ENCODE data around the gene LRIG1.
A peak's percentile ranks its signal among the peaks of the same experiment; 100 is the strongest.

Gene LRIG1

DNA sequence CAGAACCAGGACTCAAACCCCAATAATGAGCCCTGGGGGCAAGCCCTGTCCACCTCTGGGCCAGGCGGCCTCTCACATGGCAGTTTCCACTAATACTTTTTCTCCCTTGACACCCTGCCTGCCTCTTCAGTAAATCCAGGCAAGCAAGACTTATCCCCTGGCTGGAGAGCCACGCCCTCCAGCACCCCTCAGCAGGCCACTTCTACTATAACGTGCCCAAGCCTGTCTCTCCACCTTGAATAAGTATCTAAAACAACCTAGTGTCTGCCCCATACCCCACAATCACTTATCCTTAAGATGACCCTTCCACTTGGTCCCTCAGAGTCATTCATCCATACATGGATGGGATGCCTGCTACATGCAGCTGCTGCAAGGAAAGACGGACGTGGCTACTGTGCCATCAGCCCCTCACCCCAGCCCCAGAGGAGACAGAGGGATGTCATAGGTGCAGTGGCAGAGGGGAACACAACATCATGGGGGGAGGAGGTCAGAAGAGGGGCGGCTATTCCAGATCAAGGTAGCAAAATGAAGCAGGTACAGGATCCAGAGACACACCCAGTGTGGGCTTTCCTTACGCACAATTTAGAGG, 63.4 kb downstream of the LRIG1 start:
- DNase-seq (ENCODE audit: low spot score in 2 of 2) (no peak), ATAC-seq (replicated peaks; ENCODE audit: extremely low read depth, poor library complexity, severe bottlenecking) (no peak)
- H3K4me1 Mint-ChIP-seq: peaks cover 59% of the 10 kb centered on the region
- H3K4me3 Mint-ChIP-seq: no peak overlapping the region
- no peaks in the 10 kb centered on the region for H3K9me3 Mint-ChIP-seq
- H3K27me3 Mint-ChIP-seq: no peaks in the 10 kb centered on the region
- peaks cover 10% of the 10 kb centered on the region for H3K36me3 Mint-ChIP-seq (ENCODE audit: insufficient read depth)
- no peak overlapping the region for H3K27ac Mint-ChIP-seq (ENCODE audit: low read depth)

DNA sequence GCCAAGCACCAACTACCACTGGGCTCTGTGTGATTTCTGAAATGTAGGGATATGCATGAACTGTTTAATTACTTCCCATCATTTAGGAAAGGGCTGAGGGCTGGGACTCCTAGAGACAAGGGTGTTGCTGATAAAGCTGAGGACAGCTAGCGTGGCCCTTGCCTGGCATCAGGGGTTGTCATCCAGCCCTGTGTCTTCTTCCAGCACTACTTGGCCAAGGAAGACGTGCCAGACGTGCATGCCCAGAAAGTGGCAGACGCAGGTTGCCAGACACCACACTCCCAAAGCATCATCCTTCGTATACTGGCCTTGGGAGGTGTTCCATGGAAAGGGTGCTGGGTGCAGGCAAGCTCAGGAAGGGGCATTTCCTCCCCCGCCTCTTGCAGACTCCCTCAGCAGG, 64.8 kb downstream of the LRIG1 start:
- no peak for DNase-seq (ENCODE audit: low spot score in 2 of 2)
- Mint-ChIP-seq H3K36me3 (ENCODE audit: insufficient read depth) (peaks cover 12% of the 10 kb centered on the region), H3K27ac (ENCODE audit: low read depth) (no peak overlapping the region), H3K9me3 (no peaks in the 10 kb centered on the region), H3K4me3 (no peak overlapping the region), H3K4me1 (peaks cover 58% of the 10 kb centered on the region), H3K27me3 (no peaks in the 10 kb centered on the region)
- no peak for ATAC-seq (replicated peaks; ENCODE audit: extremely low read depth, poor library complexity, severe bottlenecking)

DNA sequence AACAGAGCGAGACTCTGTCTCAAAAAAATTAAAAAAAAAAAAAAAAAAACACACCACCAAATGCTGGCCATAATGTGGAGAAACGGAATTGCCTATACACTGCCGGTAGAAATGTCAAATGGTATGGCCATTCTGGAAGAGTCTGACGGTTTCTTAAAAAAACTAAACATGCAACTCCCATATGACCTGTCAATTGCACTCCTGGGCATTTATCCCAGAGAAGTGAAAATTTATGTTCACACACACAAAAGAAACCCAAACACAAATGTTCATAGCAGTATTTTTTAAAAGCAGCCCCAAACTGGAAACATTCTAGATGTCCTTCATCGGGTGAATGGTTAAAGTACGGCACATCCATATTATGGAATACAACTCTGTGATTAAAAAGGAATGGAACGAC, 66.1 kb downstream of the LRIG1 start:
- ATAC-seq (replicated peaks; ENCODE audit: extremely low read depth, poor library complexity, severe bottlenecking): no peak
- H3K27ac Mint-ChIP-seq (ENCODE audit: low read depth): no peak overlapping the region
- H3K9me3 Mint-ChIP-seq: no peaks in the 10 kb centered on the region
- peaks cover 56% of the 10 kb centered on the region for H3K4me1 Mint-ChIP-seq
- DNase-seq (ENCODE audit: low spot score in 2 of 2): no peak
- no peak overlapping the region for H3K4me3 Mint-ChIP-seq
- H3K27me3 Mint-ChIP-seq: no peaks in the 10 kb centered on the region
- peaks cover 13% of the 10 kb centered on the region for H3K36me3 Mint-ChIP-seq (ENCODE audit: insufficient read depth)

DNA sequence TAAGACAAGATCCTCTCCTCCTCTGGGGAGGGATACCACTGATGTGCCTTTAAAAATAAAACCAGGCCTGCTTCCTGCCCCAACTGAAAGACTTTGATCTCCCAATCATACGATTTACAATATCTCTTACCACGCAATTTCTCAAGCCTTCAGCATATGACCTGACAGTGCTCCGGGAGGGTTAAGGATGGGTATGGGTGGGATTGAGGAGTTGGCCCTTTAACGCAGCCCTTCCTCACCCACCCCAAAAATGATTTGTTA, 67.4 kb downstream of the LRIG1 start:
- H3K27me3 Mint-ChIP-seq: no peaks in the 10 kb centered on the region
- ATAC-seq (replicated peaks; ENCODE audit: extremely low read depth, poor library complexity, severe bottlenecking) (no peak), DNase-seq (ENCODE audit: low spot score in 2 of 2) (no peak)
- no peaks in the 10 kb centered on the region for H3K9me3 Mint-ChIP-seq
- H3K4me1 Mint-ChIP-seq: peaks cover 50% of the 10 kb centered on the region
- no peak overlapping the region for H3K27ac Mint-ChIP-seq (ENCODE audit: low read depth)
- no peak overlapping the region for H3K4me3 Mint-ChIP-seq
- H3K36me3 Mint-ChIP-seq (ENCODE audit: insufficient read depth): peaks cover 12% of the 10 kb centered on the region

DNA sequence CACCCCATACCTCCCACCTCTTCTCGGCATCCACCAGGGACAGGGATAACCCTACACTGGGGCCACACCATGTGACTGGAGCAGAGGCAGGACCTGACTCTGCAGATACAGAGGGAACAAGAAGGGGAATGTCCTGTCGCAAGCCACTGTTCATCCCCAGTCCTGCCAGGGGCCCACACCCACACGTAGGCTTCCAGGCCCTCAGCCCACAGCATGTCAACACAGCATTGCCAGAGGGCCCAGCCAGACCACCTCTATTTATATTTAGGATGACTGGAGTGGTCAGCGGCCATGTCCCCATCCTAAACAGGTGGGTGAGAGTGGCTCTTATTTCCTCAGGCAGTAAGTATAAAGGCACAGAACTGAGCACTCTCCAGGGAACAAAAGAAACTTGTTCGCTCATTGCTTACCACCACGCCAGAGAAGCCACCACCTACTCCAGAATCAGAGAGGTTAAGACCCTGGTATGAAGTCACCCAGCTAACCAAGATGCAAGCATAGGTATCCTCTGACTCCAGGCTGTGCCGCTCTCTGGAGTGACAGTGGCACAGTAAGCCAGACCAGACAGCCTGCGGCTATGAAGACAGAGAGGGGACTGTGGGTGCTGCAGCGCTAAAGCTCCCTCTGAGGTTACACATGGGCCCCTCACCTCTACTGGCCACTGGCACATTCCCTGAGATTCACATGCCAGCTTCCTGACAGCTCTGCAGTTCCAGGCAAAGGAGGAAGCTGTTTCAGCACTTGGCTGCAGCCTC, 67.9 kb downstream of the LRIG1 start:
- no peak for ATAC-seq (replicated peaks; ENCODE audit: extremely low read depth, poor library complexity, severe bottlenecking)
- no peak for DNase-seq (ENCODE audit: low spot score in 2 of 2)
- Mint-ChIP-seq H3K4me3 (no peak overlapping the region), H3K4me1 (peaks cover 55% of the 10 kb centered on the region), H3K27ac (ENCODE audit: low read depth) (no peak overlapping the region), H3K9me3 (no peaks in the 10 kb centered on the region), H3K36me3 (ENCODE audit: insufficient read depth) (peaks cover 12% of the 10 kb centered on the region), H3K27me3 (no peaks in the 10 kb centered on the region)

DNA sequence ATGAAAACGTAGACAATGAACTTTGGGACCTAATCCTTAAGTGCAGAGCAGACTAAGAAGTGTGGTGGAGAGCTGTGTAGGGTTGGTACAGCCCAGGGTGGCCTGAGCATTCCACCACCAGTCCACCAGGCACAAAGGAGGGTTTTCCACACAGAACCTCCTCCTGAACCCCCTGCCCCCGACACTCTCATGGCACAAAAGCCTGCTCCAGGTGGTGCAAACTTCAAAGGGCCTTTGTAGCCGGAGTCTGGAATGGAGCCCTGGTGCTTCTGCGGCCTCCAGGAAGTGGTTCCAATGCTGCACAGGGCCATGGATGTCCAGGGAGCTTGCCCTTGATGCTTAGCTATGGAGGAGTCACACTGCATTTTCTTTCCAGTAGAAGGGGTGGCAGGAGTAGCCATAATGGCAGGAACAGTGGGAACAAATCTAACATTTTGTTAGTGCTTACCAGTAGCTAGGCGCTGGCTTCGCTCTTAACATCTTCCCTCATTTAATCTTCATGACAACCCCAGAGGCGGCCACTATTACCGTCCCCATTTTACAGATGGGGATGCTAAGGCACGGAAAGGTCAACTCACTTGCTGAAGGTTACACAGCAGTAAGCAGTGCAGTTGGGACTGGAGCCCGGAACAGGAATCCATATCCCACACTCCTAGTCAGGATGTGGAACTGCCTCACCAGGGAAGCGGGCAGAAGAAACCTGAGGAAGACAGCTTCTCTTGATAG, 68.6 kb downstream of the LRIG1 start:
- Mint-ChIP-seq H3K4me1 (peaks cover 53% of the 10 kb centered on the region), H3K9me3 (no peaks in the 10 kb centered on the region), H3K4me3 (no peak overlapping the region), H3K27me3 (no peaks in the 10 kb centered on the region), H3K27ac (ENCODE audit: low read depth) (no peak overlapping the region), H3K36me3 (ENCODE audit: insufficient read depth) (peaks cover 12% of the 10 kb centered on the region)
- DNase-seq (ENCODE audit: low spot score in 2 of 2): no peak
- ATAC-seq (replicated peaks; ENCODE audit: extremely low read depth, poor library complexity, severe bottlenecking): no peak

DNA sequence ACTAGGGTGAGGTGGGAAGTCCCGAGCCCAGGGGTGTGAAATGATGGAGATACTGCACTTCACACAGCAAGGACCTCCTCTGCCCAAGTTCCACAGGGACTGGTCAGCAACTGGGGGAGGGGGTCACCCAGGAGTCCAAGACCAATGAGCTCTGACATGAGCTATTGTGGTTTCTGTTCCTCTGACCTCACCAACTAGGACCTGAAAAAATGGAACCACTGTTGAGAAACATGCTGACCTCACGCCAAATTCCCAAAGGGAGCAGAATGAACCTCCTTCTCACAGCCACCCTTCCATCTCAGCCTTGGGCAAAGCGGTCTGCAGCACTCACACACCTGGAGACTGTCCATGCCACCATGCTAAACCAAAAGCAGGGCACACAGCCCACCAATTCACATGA, 69.3 kb downstream of the LRIG1 start:
- Mint-ChIP-seq H3K4me3 (no peak overlapping the region), H3K27me3 (no peaks in the 10 kb centered on the region), H3K4me1 (peaks cover 53% of the 10 kb centered on the region), H3K27ac (ENCODE audit: low read depth) (no peak overlapping the region), H3K9me3 (no peaks in the 10 kb centered on the region), H3K36me3 (ENCODE audit: insufficient read depth) (peaks cover 12% of the 10 kb centered on the region)
- ATAC-seq (replicated peaks; ENCODE audit: extremely low read depth, poor library complexity, severe bottlenecking) (no peak), DNase-seq (ENCODE audit: low spot score in 2 of 2) (no peak)

DNA sequence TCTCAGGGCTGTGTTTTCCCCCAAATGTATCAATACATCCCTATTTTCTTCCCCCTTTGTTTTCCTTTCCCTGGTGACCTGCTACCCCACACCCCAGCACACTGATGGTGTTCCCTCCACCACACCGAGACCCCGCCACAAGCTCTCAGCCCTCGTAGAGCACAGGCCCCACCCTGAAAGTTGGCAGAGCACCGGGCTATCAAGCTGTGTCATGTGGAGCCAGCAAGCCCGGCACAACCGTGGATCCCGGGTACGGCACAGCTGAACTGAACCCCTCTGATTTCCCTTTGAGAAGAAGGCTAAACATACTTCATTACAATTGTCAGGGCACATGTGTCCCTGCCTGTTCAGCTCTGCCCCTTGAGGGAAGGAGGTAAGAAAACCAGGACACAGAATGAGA, 69.9 kb downstream of the LRIG1 start:
- no peaks in the 10 kb centered on the region for H3K9me3 Mint-ChIP-seq
- no peak for ATAC-seq (replicated peaks; ENCODE audit: extremely low read depth, poor library complexity, severe bottlenecking)
- no peak for DNase-seq (ENCODE audit: low spot score in 2 of 2)
- H3K4me1 Mint-ChIP-seq: peaks cover 53% of the 10 kb centered on the region
- H3K36me3 Mint-ChIP-seq (ENCODE audit: insufficient read depth): peaks cover 12% of the 10 kb centered on the region
- H3K4me3 Mint-ChIP-seq: no peak overlapping the region
- H3K27me3 Mint-ChIP-seq: no peaks in the 10 kb centered on the region
- peak overlapping the region; percentile 64 for H3K27ac Mint-ChIP-seq (ENCODE audit: low read depth)

DNA sequence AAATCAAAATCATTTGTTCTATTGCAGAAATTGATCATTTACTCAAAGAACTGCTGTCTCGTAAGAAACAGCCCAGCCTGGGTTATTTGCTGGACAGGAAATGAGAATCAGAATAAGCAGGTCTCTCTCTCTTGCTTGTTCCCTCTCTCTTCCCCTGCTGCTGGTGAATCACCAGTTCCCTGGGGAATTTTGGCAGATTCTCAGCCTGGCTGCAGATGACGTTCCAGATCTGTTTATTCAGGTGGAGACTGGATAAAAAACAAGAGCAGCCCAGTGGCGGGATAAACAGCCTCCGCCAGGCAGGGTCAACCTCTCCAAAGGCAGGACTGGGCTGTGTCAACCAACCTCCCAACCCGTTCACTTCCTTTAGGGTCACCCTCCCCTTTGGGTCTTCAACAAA, 72.1 kb downstream of the LRIG1 start:
- no peak for ATAC-seq (replicated peaks; ENCODE audit: extremely low read depth, poor library complexity, severe bottlenecking)
- H3K4me1 Mint-ChIP-seq: peaks cover 67% of the 10 kb centered on the region
- no peak overlapping the region for H3K4me3 Mint-ChIP-seq

DNA sequence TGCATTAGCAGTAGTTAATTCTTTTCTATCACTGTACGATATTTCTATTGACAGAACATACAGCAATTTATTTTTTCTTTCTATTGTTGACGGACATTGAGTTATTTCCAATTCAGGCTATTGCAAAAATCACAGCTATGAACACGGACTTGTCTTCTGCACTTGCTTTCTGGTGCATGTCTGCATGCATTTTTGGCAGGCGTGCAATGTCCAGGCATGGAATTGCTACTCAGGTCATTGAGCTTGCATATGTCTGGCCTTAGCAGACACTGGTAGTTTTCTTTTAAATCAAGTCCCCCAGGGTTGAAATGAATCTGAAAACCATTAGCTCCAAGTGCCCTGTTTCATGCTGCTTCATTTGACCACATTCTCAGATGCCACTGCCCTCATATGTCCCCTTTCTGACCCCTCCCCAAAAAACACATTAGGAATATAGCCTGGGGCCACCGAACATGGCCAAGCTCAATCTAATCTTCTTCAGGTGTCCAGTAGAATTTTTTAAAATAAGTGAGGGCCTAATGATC, 72.8 kb downstream of the LRIG1 start:
- Mint-ChIP-seq H3K27ac (ENCODE audit: low read depth) (no peak overlapping the region), H3K4me1 (peaks cover 64% of the 10 kb centered on the region), H3K36me3 (ENCODE audit: insufficient read depth) (peaks cover 8% of the 10 kb centered on the region), H3K9me3 (no peaks in the 10 kb centered on the region), H3K27me3 (no peaks in the 10 kb centered on the region), H3K4me3 (no peak overlapping the region)
- ATAC-seq (replicated peaks; ENCODE audit: extremely low read depth, poor library complexity, severe bottlenecking): no peak
- no peak for DNase-seq (ENCODE audit: low spot score in 2 of 2)

More for the DNA sequence above, 72.1 kb downstream of the LRIG1 start:
- DNase-seq (ENCODE audit: low spot score in 2 of 2): no peak
- no peak overlapping the region for H3K27ac Mint-ChIP-seq (ENCODE audit: low read depth)
- H3K27me3 Mint-ChIP-seq: no peaks in the 10 kb centered on the region
- peaks cover 10% of the 10 kb centered on the region for H3K36me3 Mint-ChIP-seq (ENCODE audit: insufficient read depth)
- no peaks in the 10 kb centered on the region for H3K9me3 Mint-ChIP-seq

DNA sequence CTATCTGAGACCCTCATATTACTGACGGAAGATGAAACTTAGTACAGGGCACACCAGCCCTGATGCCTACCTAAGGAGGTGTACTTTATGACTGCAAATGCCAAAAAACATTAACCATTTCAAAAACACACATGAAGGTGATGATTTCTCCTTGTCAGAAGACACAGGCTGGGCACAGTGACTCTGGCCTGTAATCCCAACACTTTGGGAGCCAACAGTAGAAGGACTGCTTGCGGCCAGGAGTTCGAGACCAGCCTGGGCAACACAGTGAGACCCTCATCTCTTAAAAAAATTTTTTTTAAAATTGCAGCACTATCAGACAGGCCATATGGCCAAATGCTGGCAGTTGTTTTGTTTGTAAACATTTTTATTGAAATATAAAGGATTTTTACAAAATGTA, 73.5 kb downstream of the LRIG1 start:
- Mint-ChIP-seq H3K4me3 (no peak overlapping the region), H3K27ac (ENCODE audit: low read depth) (no peak overlapping the region), H3K36me3 (ENCODE audit: insufficient read depth) (peaks cover 10% of the 10 kb centered on the region), H3K9me3 (peaks cover 4% of the 10 kb centered on the region), H3K4me1 (peaks cover 64% of the 10 kb centered on the region), H3K27me3 (no peaks in the 10 kb centered on the region)
- DNase-seq (ENCODE audit: low spot score in 2 of 2): no peak
- no peak for ATAC-seq (replicated peaks; ENCODE audit: extremely low read depth, poor library complexity, severe bottlenecking)

DNA sequence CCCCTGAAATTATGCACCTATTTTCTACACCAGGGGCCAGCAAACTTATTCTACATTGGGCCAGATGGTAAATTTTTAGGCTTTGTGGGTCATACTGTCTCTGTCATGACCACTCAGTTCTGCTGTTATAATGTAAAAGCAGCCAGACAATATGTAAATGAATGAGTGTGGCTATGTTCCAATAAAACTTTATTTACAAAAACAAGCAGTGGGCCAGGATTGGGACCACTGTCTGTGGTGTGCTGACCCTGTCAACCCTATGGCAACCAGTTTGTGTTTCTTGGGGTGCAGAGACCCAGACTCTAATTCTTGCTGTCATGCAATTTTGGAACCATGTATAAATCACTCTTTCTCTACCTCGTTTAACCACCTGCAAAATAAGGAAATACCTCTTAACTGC, 74.7 kb downstream of the LRIG1 start:
- Mint-ChIP-seq H3K4me1 (peaks cover 62% of the 10 kb centered on the region), H3K27ac (ENCODE audit: low read depth) (no peak overlapping the region), H3K4me3 (no peak overlapping the region), H3K36me3 (ENCODE audit: insufficient read depth) (peaks cover 8% of the 10 kb centered on the region), H3K9me3 (peaks cover 10% of the 10 kb centered on the region), H3K27me3 (no peaks in the 10 kb centered on the region)
- ATAC-seq (replicated peaks; ENCODE audit: extremely low read depth, poor library complexity, severe bottlenecking) (no peak), DNase-seq (ENCODE audit: low spot score in 2 of 2) (no peak)

DNA sequence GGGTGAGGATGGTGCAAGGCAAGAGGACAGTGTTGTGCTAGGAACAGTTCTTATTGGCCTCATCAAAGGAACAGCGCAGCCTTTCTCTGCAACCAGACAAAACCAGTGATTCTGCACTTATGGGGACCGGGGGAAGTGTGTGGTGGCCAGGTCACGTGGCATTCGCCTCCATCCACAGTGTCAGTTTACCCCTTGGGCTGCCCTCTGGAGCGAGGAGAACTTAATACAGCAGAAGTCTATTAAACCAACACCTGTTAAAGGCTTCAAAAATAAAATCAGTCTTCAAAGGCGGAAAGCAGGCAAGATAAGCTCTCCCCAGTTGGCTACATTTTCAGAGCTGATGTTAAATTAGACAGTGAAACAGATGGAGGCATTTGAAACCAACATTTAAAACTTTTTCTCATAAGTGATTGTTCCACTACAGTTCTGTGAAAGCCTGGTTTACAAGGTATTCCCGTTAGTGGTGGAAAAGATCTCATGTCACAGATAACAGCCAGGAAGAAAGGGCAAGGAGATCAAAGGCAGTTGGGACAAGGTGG, 75.2 kb downstream of the LRIG1 start:
- ATAC-seq (replicated peaks; ENCODE audit: extremely low read depth, poor library complexity, severe bottlenecking) (no peak), DNase-seq (ENCODE audit: low spot score in 2 of 2) (no peak)
- H3K27ac Mint-ChIP-seq (ENCODE audit: low read depth): no peak overlapping the region
- no peaks in the 10 kb centered on the region for H3K27me3 Mint-ChIP-seq
- no peak overlapping the region for H3K4me3 Mint-ChIP-seq
- peaks cover 6% of the 10 kb centered on the region for H3K36me3 Mint-ChIP-seq (ENCODE audit: insufficient read depth)
- peaks cover 62% of the 10 kb centered on the region for H3K4me1 Mint-ChIP-seq
- H3K9me3 Mint-ChIP-seq: peaks cover 15% of the 10 kb centered on the region
